Smooth muscle cell (in vitro differentiated cells): Measurements from ENCODE around the gene MYBPH. TPM values are rescaled to one million over a fixed set of nuclear protein-coding genes. Genes with fewer than 3 reads are reported as not detected.

ENCODE experiments used
- DNase-seq: peaks from one replicate; lab custom pipeline; 2025; ENCODE audit not compliant: unreplicated experiment; lab: John Stamatoyannopoulos, UW
- H2AFZ ChIP-seq: fragments of 200-600 bp; sonication (generic); 2 replicates; pipeline ENCODE4 v1.6.0; 2016; ENCODE audit warnings: antibody characterized with exemption, low read depth, mild to moderate bottlenecking
- H3F3A ChIP-seq: fragments of 200-600 bp; sonication (generic); 2 replicates; pipeline ENCODE4 v1.6.0; 2017; ENCODE audit warnings: antibody characterized with exemption, low read depth
- H3K27ac ChIP-seq: fragments of 200-600 bp; sonication (generic); 2 replicates; pipeline ENCODE4 v1.5.1; 2016; ENCODE audit warnings: low read depth, mild to moderate bottlenecking
- H3K27me3 ChIP-seq: fragments of 200-600 bp; sonication (generic); 2 replicates; pipeline ENCODE4 v1.6.1; 2016; ENCODE audit warnings: low read depth, mild to moderate bottlenecking
- H3K36me3 ChIP-seq: fragments of 200-600 bp; sonication (generic); 2 replicates; pipeline ENCODE4 v1.5.1; 2016; ENCODE audit warnings: low read depth
- H3K4me1 ChIP-seq: fragments of 200-600 bp; sonication (generic); 2 replicates; pipeline ENCODE4 v1.5.1; 2016; ENCODE audit warnings: low read depth
- H3K4me2 ChIP-seq: fragments of 200-600 bp; sonication (generic); 2 replicates; pipeline ENCODE4 v1.6.0; 2016; ENCODE audit warnings: mild to moderate bottlenecking
- H3K4me3 ChIP-seq: fragments of 200-600 bp; sonication (generic); 2 replicates; pipeline ENCODE4 v1.5.1; 2016; ENCODE audit warnings: mild to moderate bottlenecking
- H3K79me2 ChIP-seq: fragments of 200-600 bp; sonication (generic); 2 replicates; pipeline ENCODE4 v1.6.0; 2016; ENCODE audit warnings: low read depth, mild to moderate bottlenecking
- H3K9ac ChIP-seq: fragments of 200-600 bp; sonication (generic); 2 replicates; pipeline ENCODE4 v1.6.0; 2016; ENCODE audit warnings: low read depth
- H3K9me3 ChIP-seq: fragments of 200-600 bp; sonication (generic); replicated peaks from 2 replicates; pipeline ENCODE4 v1.5.1; 2016; ENCODE audit warnings: low read depth
- H4K20me1 ChIP-seq: fragments of 200-600 bp; sonication (generic); 2 replicates; pipeline ENCODE4 v1.6.0; 2016; ENCODE audit warnings: low read depth
- WGBS: methylation state at CpG from one replicate; pipeline ENCODE4 v1.1.7; 2016; ENCODE audit warnings: low lambda C conversion rate; 5-methylcytosine and 5-hydroxymethylcytosine counted together
- polyA plus RNA-seq: library from polyadenylated mRNA; unstranded; fragments of >200 nt; fragmentation: Nextera tagmentation; extraction: Ambion mirVana; gene quantifications from 2 replicates; pipeline ENCODE4 v1.2.1, GENCODE V29; 2016
- total RNA-seq: library from RNA; depleted of rRNA; stranded (reverse); fragments of >200 nt; gene quantifications from 2 replicates; pipeline ENCODE4 v1.2.3, GENCODE V29; 2014
- TF ChIP-seq, protein P1 (sequence below): fragments of 200-600 bp; sonication (generic); IDR thresholded peaks from 2 replicates; pipeline ENCODE4 v1.5.1; 2017; ENCODE audit warnings: borderline replicate concordance, mild to moderate bottlenecking, antibody characterized with exemption; ENCODE audit not compliant: insufficient read depth, poor library complexity, severe bottlenecking

The MYBPH gene
- total and polyA plus RNA-seq, 2 experiments from 2014 or later, result 0.67 to 1.7 TPM

DNA sequence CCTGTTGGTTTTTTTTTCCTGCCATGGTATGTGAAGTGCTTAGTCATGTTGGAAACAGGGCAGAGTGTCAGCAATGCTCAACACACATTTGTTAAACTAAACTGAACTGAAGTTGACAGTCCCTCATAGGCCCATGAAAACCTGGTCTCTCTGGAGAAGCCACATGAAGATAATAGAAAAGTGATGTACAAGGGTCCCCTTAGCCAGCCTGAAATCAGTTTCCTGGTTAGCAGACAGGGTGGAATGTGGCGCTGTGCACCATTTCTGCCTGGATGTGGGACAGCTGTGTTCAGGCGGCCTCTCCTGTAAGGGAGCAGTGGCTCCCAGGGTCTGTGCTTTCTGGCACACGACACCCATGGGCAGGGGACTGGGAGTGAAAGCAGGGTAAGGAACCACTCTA is 20.7 kb upstream of the MYBPH start:
- 90% methylated on average over 3 of the region's 3 CpGs for WGBS

DNA sequence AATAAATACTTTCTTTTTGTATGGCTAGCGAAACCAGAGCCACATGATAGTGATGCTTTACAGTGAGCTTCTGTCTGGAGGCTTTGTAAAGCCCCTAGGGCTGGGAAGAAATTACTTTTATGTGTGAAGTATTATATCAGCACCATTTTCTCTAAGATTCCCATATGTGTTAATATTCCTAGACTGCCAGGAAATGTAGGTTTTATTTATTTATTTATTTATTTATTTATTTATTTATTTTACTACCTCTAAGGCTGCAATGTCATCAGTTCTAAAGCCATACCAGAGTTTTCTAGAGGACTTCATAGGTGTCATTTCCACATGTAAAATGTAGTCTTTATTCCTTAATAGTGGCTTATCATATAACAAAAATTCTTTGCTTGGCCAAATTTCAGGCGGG is 15.3 kb upstream of the MYBPH start:
- Histone ChIP-seq H3K9ac (no peak overlapping the region), H3K79me2 (no peaks in the 10 kb centered on the region), H3K4me1 (peaks cover 23% of the 10 kb centered on the region), H3K4me3 (no peak overlapping the region), H3K4me2 (no peak overlapping the region), H3K27ac (no peak overlapping the region), H3K36me3 (no peaks in the 10 kb centered on the region), H4K20me1 (no peaks in the 10 kb centered on the region), H2AFZ (no peak overlapping the region), H3K27me3 (no peaks in the 10 kb centered on the region), H3F3A (peaks cover 15% of the 10 kb centered on the region), H3K9me3 (no peaks in the 10 kb centered on the region)
- TF ChIP-seq, protein P1, sequence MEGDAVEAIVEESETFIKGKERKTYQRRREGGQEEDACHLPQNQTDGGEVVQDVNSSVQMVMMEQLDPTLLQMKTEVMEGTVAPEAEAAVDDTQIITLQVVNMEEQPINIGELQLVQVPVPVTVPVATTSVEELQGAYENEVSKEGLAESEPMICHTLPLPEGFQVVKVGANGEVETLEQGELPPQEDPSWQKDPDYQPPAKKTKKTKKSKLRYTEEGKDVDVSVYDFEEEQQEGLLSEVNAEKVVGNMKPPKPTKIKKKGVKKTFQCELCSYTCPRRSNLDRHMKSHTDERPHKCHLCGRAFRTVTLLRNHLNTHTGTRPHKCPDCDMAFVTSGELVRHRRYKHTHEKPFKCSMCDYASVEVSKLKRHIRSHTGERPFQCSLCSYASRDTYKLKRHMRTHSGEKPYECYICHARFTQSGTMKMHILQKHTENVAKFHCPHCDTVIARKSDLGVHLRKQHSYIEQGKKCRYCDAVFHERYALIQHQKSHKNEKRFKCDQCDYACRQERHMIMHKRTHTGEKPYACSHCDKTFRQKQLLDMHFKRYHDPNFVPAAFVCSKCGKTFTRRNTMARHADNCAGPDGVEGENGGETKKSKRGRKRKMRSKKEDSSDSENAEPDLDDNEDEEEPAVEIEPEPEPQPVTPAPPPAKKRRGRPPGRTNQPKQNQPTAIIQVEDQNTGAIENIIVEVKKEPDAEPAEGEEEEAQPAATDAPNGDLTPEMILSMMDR, result no peak
- WGBS, result 98% methylated on average over 2 of the region's 2 CpGs
- no peak for DNase-seq

More for the DNA sequence above, 20.7 kb upstream of the MYBPH start:
- H3F3A ChIP-seq, result peaks cover 20% of the 10 kb centered on the region
- no peaks in the 10 kb centered on the region for H3K36me3 ChIP-seq
- H3K27me3 ChIP-seq, result no peaks in the 10 kb centered on the region
- no peak overlapping the region for H2AFZ ChIP-seq
- H3K9me3 ChIP-seq, result no peaks in the 10 kb centered on the region
- no peak overlapping the region for H3K4me2 ChIP-seq
- H3K4me1 ChIP-seq, result peaks cover 16% of the 10 kb centered on the region
- no peak for DNase-seq
- peak overlapping the region; percentile 34 for H3K27ac ChIP-seq
- TF ChIP-seq, protein P1, result no peak
- H3K9ac ChIP-seq, result no peak overlapping the region
- H4K20me1 ChIP-seq, result no peaks in the 10 kb centered on the region
- H3K79me2 ChIP-seq, result no peaks in the 10 kb centered on the region
- H3K4me3 ChIP-seq, result no peak overlapping the region

DNA sequence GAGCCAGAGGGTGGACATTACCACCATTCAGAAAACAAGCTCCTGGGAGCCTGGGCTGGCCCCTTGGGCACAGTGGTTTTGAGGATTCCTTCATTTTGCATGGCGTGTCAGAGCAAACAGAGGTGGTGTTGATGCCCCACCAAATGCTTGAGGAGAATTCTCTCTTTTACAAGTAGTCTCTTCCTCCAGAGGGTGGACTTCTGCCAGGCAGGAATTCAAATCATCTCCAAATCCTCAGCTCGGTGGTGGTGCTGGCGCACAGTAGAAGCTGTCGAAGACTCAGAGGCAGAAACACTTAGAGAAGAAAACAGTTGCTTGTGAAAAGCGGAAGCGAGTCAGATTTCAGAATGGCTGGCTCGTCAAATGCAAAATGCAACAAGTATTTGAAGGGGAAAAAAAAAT is 14.3 kb upstream of the MYBPH start:
- WGBS, result 50% methylated on average over 7 of the region's 7 CpGs
- Histone ChIP-seq H3K36me3 (no peaks in the 10 kb centered on the region), H2AFZ (peak overlapping the region; percentile 22), H3K4me1 (peaks cover 28% of the 10 kb centered on the region), H3K4me3 (no peak overlapping the region), H3K27me3 (no peaks in the 10 kb centered on the region), H3K79me2 (no peaks in the 10 kb centered on the region), H3K9me3 (no peaks in the 10 kb centered on the region), H4K20me1 (no peaks in the 10 kb centered on the region), H3K9ac (no peak overlapping the region), H3K4me2 (peak overlapping the region; percentile 10), H3K27ac (peak overlapping the region; percentile 1), H3F3A (peaks cover 15% of the 10 kb centered on the region)
- TF ChIP-seq, protein P1, result no peak
- DNase-seq, result no peak

DNA sequence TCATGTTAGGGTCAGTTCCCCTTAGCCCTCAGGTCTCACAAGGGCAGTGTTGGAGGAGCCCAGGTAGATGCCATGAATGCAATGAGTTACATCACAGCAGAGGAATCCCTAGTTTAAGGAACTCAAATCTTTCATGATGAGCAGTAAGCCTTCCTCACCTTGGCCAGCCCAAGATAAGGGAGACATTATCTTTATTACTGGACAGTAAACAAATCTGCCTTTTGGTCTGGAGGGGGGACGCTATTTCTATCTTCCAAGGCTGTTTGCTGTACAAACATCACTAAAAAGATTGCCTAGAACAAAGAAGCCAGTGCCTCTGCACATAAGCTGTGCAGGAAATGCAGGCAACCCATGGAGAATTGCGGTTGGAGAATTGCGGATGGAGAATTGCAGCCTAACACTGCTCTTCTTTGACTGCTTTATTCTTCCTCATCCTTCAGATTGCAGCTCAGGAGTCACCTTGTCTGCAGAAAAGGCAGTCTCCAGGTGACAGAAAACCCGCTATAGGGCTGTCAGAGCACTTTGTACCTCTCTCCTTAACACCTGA is 13.1 kb upstream of the MYBPH start:
- no peak overlapping the region for H3K4me2 ChIP-seq
- H4K20me1 ChIP-seq, result no peaks in the 10 kb centered on the region
- TF ChIP-seq, protein P1, result no peak
- H3K9ac ChIP-seq, result no peak overlapping the region
- H3K79me2 ChIP-seq, result no peaks in the 10 kb centered on the region
- H3K36me3 ChIP-seq, result no peaks in the 10 kb centered on the region
- H3K27me3 ChIP-seq, result no peaks in the 10 kb centered on the region
- H2AFZ ChIP-seq, result no peak overlapping the region
- 71% methylated on average over 4 of the region's 4 CpGs for WGBS
- H3K27ac ChIP-seq, result peak overlapping the region; percentile 56
- H3K4me1 ChIP-seq, result peaks cover 28% of the 10 kb centered on the region
- H3K4me3 ChIP-seq, result no peak overlapping the region
- no peak for DNase-seq
- peaks cover 15% of the 10 kb centered on the region for H3F3A ChIP-seq
- H3K9me3 ChIP-seq, result no peaks in the 10 kb centered on the region
